Prostate gland (tissue), 2 donors: ENCODE data around the gene CYP19A1.

Source experiments
- POLR2A ChIP-seq: fragments of 450-650 bp; IDR thresholded peaks from one replicate; pipeline ENCODE4 v1.6.1; 2016; ENCODE audit warnings: antibody characterized with exemption, mild to moderate bottlenecking
- POLR2AphosphoS5 ChIP-seq: sonication (generic); formaldehyde crosslinking; IDR thresholded peaks from one replicate; pipeline ENCODE4 v1.6.1; 2017; ENCODE audit warnings: antibody characterized with exemption
- TF ChIP-seq, protein P1 (sequence below), 4 experiments: fragments of 200-600 bp in 2 of 4; fragments of 450-650 bp in 2 of 4; sonication (generic) in 2 of 4; IDR thresholded peaks; 1 replicate in 3 of 4; 2 replicates in 1 of 4; pipeline ENCODE4 v1.5.1; 2016 to 2019; ENCODE audit warnings: antibody characterized with exemption in 4 of 4, mild to moderate bottlenecking in 2 of 4, moderate library complexity in 2 of 4

DNA sequence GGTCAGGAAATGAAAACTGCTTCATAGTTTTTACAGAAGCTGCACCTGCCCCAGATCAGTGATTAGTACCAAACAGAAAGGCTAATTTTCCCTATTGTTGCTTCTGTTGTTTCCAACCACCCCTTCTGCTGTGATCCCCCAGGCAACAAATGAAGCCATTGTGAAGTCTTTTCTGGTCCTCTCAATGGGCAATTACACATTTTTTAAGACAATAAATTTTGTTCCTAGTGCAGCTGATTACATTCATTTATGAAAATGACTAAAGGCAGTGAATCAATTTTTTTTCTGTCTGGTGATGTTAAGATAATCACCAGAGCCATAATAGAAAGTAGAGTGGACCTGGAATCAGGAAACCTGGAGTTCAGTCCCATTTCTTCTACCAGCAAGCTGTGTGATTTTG lies 35.7 kb upstream of the CYP19A1 start:
- TF ChIP-seq, protein P1, sequence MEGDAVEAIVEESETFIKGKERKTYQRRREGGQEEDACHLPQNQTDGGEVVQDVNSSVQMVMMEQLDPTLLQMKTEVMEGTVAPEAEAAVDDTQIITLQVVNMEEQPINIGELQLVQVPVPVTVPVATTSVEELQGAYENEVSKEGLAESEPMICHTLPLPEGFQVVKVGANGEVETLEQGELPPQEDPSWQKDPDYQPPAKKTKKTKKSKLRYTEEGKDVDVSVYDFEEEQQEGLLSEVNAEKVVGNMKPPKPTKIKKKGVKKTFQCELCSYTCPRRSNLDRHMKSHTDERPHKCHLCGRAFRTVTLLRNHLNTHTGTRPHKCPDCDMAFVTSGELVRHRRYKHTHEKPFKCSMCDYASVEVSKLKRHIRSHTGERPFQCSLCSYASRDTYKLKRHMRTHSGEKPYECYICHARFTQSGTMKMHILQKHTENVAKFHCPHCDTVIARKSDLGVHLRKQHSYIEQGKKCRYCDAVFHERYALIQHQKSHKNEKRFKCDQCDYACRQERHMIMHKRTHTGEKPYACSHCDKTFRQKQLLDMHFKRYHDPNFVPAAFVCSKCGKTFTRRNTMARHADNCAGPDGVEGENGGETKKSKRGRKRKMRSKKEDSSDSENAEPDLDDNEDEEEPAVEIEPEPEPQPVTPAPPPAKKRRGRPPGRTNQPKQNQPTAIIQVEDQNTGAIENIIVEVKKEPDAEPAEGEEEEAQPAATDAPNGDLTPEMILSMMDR (IDR thresholded peaks at IDR 0.05), result no peak
- TF ChIP-seq POLR2A (no peak), POLR2AphosphoS5 (no peak)
